ENCODE results near the gene APC. TPM values are rescaled to one million over a fixed set of nuclear protein-coding genes. Genes with fewer than 3 reads are reported as not detected.

The APC gene
- total and polyA plus RNA-seq, 2 donors (not counting 3 experiments of a cell fraction or from before 2014, with no cell fraction given): 11.2 to 39.6 TPM

- Histone ChIP-seq H3K4me2 (ENCODE audit: insufficient read depth, low read length) (no peak overlapping the region), H3K9ac (replicated peaks; ENCODE audit: extremely low read depth, insufficient read depth, low read length) (no peak overlapping the region), H3K36me3 (ENCODE audit: control insufficient read depth in 2 of 2, extremely low read depth in 1 of 2, insufficient read depth in 2 of 2, low read length in 2 of 2) (no peaks in the 10 kb centered on the region), H3K9me3 (replicated peaks; ENCODE audit: control insufficient read depth, insufficient read depth, low read length) (no peaks in the 10 kb centered on the region), H3K27me3 (ENCODE audit: control insufficient read depth in 2 of 2, insufficient read depth in 2 of 2, low read length in 2 of 2) (peaks cover 12 to 17% of the 10 kb centered on the region in 2 experiments), H3K4me1 (ENCODE audit: control insufficient read depth, extremely low read depth, insufficient read depth, low read length) (no peaks in the 10 kb centered on the region), H4K20me1 (replicated peaks; ENCODE audit: control insufficient read depth, extremely low read depth, insufficient read depth, low read length) (no peaks in the 10 kb centered on the region), H3K27ac (ENCODE audit: insufficient read depth, low read depth, low read length) (no peak overlapping the region), H3K9me1 (replicated peaks; ENCODE audit: control insufficient read depth, extremely low read depth, insufficient read depth, low read length) (no peaks in the 10 kb centered on the region), H3K4me3 (replicated peaks in 1 of 3; ENCODE audit: insufficient read depth in 1 of 3, low read depth in 1 of 3, low read length in 3 of 3) (no peak overlapping the region), H2AFZ (ENCODE audit: low read depth, low read length) (no peak overlapping the region), H3K79me2 (ENCODE audit: control insufficient read depth, insufficient read depth, low read length) (no peaks in the 10 kb centered on the region)
- no TSS peak for BruUV-seq (replicated peaks)
- ChIA-PET POLR2A (no interaction called here), CTCF (interaction anchor here (0.7 to 6.2 kb wide), 6 partner anchors 10 to 139 kb away, joined by 3 to 188 read pairs (median 3); no protein-coding TSS in a partner anchor)
- TF ChIP-seq MYC (IDR thresholded peaks at IDR 0.05; ENCODE audit: low read depth, low read length) (no peak), POLR2A (IDR thresholded peaks at IDR 0.05; ENCODE audit: low read depth, low read length) (no peak), EZH2 (IDR thresholded peaks at IDR 0.05; ENCODE audit: borderline replicate concordance, low read depth, low read length, severe bottlenecking) (no peak), POLR2AphosphoS5 (IDR thresholded peaks at IDR 0.05; ENCODE audit: insufficient read depth, low read depth, low read length) (no peak), GATA2 (IDR thresholded peaks at IDR 0.05; ENCODE audit: insufficient read depth, insufficient read length, low read depth, low read length) (no peak), MAX (IDR thresholded peaks at IDR 0.05; ENCODE audit: insufficient read depth, insufficient read length) (no peak), JUN (IDR thresholded peaks at IDR 0.05; ENCODE audit: borderline replicate concordance, insufficient read depth, insufficient read length, low read depth) (peak; percentile 12)
- TF ChIP-seq, protein P1, sequence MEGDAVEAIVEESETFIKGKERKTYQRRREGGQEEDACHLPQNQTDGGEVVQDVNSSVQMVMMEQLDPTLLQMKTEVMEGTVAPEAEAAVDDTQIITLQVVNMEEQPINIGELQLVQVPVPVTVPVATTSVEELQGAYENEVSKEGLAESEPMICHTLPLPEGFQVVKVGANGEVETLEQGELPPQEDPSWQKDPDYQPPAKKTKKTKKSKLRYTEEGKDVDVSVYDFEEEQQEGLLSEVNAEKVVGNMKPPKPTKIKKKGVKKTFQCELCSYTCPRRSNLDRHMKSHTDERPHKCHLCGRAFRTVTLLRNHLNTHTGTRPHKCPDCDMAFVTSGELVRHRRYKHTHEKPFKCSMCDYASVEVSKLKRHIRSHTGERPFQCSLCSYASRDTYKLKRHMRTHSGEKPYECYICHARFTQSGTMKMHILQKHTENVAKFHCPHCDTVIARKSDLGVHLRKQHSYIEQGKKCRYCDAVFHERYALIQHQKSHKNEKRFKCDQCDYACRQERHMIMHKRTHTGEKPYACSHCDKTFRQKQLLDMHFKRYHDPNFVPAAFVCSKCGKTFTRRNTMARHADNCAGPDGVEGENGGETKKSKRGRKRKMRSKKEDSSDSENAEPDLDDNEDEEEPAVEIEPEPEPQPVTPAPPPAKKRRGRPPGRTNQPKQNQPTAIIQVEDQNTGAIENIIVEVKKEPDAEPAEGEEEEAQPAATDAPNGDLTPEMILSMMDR (IDR thresholded peaks at IDR 0.05; ENCODE audit: extremely low read depth in 1 of 2, insufficient read depth in 1 of 2, low read depth in 1 of 2, low read length in 2 of 2): no peak
- no peak for FAIRE-seq
- intact Hi-C loops (cut with micrococcal nuclease): no loop called here
- dilution Hi-C loops (cut with MboI; ENCODE audit: extremely low pct_ligation_motif_present, low sequenced_read_pairs): no loop called here
- DNase-seq (ENCODE audit: low read depth, low spot score): no peak
These were observed 48.4 kb upstream of the APC start for GRCh38 chr5:112689155-112689909.

Measured in endothelial cell of umbilical vein (primary cell).